Thymus (tissue), 11 donors: Measurements from ENCODE around the gene C2. TPM values are rescaled to one million over a fixed set of nuclear protein-coding genes. Genes with fewer than 3 reads are reported as not detected.
"Not testable (repeated sequence)": the region's sequence is repeated elsewhere in the genome, so short reads cannot be mapped to it uniquely, and the experiment has no call there.

ENCODE experiments used
- DNase-seq, 9 donors: peaks; one replicate each; pipeline ENCODE4 v3.0.0-alpha.2; 2013; ENCODE audit warnings: low spot score in 9 of 9, low read depth in 6 of 9, missing footprints in 1 of 9
- H3K27ac ChIP-seq, 2 donors: one replicate each; pipeline ENCODE4 v1.5.1; 2013; ENCODE audit warnings: control low read depth in 1 of 2, low read depth in 1 of 2, low read length in 1 of 2, mild to moderate bottlenecking in 1 of 2, moderate library complexity in 1 of 2
- H3K27me3 ChIP-seq, 2 donors: one replicate each; pipeline ENCODE4 v1.5.1; 2013; ENCODE audit warnings: low read length in 1 of 2; ENCODE audit not compliant: control insufficient read depth in 2 of 2, insufficient read depth in 1 of 2
- H3K36me3 ChIP-seq, 2 donors: one replicate each; pipeline ENCODE4 v1.5.1; 2013; ENCODE audit warnings: low read length in 1 of 2, mild to moderate bottlenecking in 1 of 2, moderate library complexity in 1 of 2; ENCODE audit not compliant: control insufficient read depth in 2 of 2, insufficient read depth in 2 of 2
- H3K4me1 ChIP-seq, 2 donors: one replicate each; pipeline ENCODE4 v1.5.1; 2013; ENCODE audit warnings: low read length in 2 of 2; ENCODE audit not compliant: control insufficient read depth in 2 of 2, insufficient read depth in 2 of 2
- H3K4me3 ChIP-seq, 2 donors: one replicate each; pipeline ENCODE4 v1.5.1; 2013; ENCODE audit warnings: low read length in 2 of 2, control low read depth in 1 of 2, mild to moderate bottlenecking in 1 of 2
- H3K9me3 ChIP-seq, 2 donors: one replicate each; pipeline ENCODE4 v1.5.1; 2013; ENCODE audit warnings: low read length in 1 of 2, mild to moderate bottlenecking in 1 of 2; ENCODE audit not compliant: control insufficient read depth in 2 of 2, insufficient read depth in 1 of 2
- WGBS: extraction: QIAGEN DNeasy Blood & Tissue Kit; methylation state at CpG from one replicate; pipeline ENCODE4 v1.1.7; 2013; 5-methylcytosine and 5-hydroxymethylcytosine counted together
- polyA plus RNA-seq: library from polyadenylated mRNA; stranded (reverse); fragments of 200-250 nt; gene quantifications from one replicate; pipeline ENCODE4 v1.2.3, GENCODE V29; 2013
- total RNA-seq: library from RNA; stranded (reverse); fragments of 120-200 nt; gene quantifications from one replicate; pipeline ENCODE4 v1.2.4, GENCODE V29; 2013
- donor health status: healthy.

Gene C2
- total and polyA plus RNA-seq, 2 donors: 9.0 to 10.3 TPM

- no peak overlapping the region for H3K27ac ChIP-seq
- DNase-seq: no peak
- 90% methylated on average over 1 of the region's 1 CpG for WGBS
Measured at GRCh38 chr6:31930962-31931361, 3.4 kb downstream of the C2 start.

GRCh38 chr6:31932137-31932536 is 4.6 kb downstream of the C2 start:
- WGBS: over 99% methylated on average over 25 of the region's 32 CpGs
- H3K27ac ChIP-seq, DNase-seq, H3K9me3 ChIP-seq, H3K4me1 ChIP-seq, H3K27me3 ChIP-seq, H3K36me3 ChIP-seq, H3K4me3 ChIP-seq: not testable (repeated sequence)

More at GRCh38 chr6:31930962-31931361, 3.4 kb downstream of the C2 start:
- no peak overlapping the region for H3K4me3 ChIP-seq
- H3K9me3 ChIP-seq: no peaks in the 10 kb centered on the region
- H3K36me3 ChIP-seq: no peaks in the 10 kb centered on the region
- peaks cover 2 to 7% of the 10 kb centered on the region in 2 donors for H3K27me3 ChIP-seq
- H3K4me1 ChIP-seq: no peaks in the 10 kb centered on the region

GRCh38 chr6:31933537-31933936 is 6.0 kb downstream of the C2 start:
- no peaks in the 10 kb centered on the region for H3K9me3 ChIP-seq
- H3K36me3 ChIP-seq: no peaks in the 10 kb centered on the region
- WGBS: 94% methylated on average over 19 of the region's 19 CpGs
- H3K27ac ChIP-seq: no peak overlapping the region
- H3K27me3 ChIP-seq: no peaks in the 10 kb centered on the region
- H3K4me1 ChIP-seq: no peaks in the 10 kb centered on the region
- no peak overlapping the region for H3K4me3 ChIP-seq
- DNase-seq: no peak

- H3K36me3 ChIP-seq: no peaks in the 10 kb centered on the region
- H3K27ac ChIP-seq: no peak overlapping the region
- no peaks in the 10 kb centered on the region for H3K4me1 ChIP-seq
- no peak overlapping the region for H3K4me3 ChIP-seq
- WGBS: 90% methylated on average over 3 of the region's 3 CpGs
- no peak for DNase-seq
- H3K9me3 ChIP-seq: no peaks in the 10 kb centered on the region
- H3K27me3 ChIP-seq: no peaks in the 10 kb centered on the region
Measured at GRCh38 chr6:31935021-31935420, 7.5 kb downstream of the C2 start.

GRCh38 chr6:31935823-31936222 is 8.3 kb downstream of the C2 start:
- no peaks in the 10 kb centered on the region for H3K36me3 ChIP-seq

GRCh38 chr6:31940256-31940664 is 12.7 kb downstream of the C2 start:
- H3K9me3 ChIP-seq: no peaks in the 10 kb centered on the region
- 21% methylated on average over 6 of the region's 6 CpGs for whole genome bisulfite sequencing
- peaks cover 0 to 9% of the 10 kb centered on the region in 2 donors for H3K4me1 ChIP-seq
- no peak overlapping the region for H3K27ac ChIP-seq
- peaks cover 0 to 22% of the 10 kb centered on the region in 2 donors for H3K27me3 ChIP-seq
- no peaks in the 10 kb centered on the region for H3K36me3 ChIP-seq
- H3K4me3 ChIP-seq: no peak overlapping the region
- DNase-seq: no peak

More at GRCh38 chr6:31935823-31936222, 8.3 kb downstream of the C2 start:
- WGBS: 93% methylated on average over 9 of the region's 9 CpGs
- Histone ChIP-seq H3K27ac (no peak overlapping the region), H3K9me3 (no peaks in the 10 kb centered on the region), H3K4me1 (peaks cover 0 to 2% of the 10 kb centered on the region in 2 donors), H3K4me3 (no peak overlapping the region), H3K27me3 (no peaks in the 10 kb centered on the region)
- DNase-seq: no peak

GRCh38 chr6:31943742-31944141 is 16.2 kb downstream of the C2 start:
- Histone ChIP-seq H3K4me1 (peaks cover 0 to 20% of the 10 kb centered on the region in 2 donors), H3K27ac (no peak overlapping the region), H3K27me3 (peaks cover 0 to 39% of the 10 kb centered on the region in 2 donors), H3K4me3 (no peak overlapping the region), H3K36me3 (no peaks in the 10 kb centered on the region), H3K9me3 (no peaks in the 10 kb centered on the region)
- DNase-seq: no peak
- 91% methylated on average over 3 of the region's 3 CpGs for WGBS

- 94% methylated on average over 9 of the region's 9 CpGs for WGBS
- Histone ChIP-seq H3K36me3 (no peaks in the 10 kb centered on the region), H3K9me3 (no peaks in the 10 kb centered on the region), H3K27ac (peak overlapping the region; percentile 34 to 56), H3K4me3 (no peak overlapping the region), H3K27me3 (peaks cover 0 to 39% of the 10 kb centered on the region in 2 donors), H3K4me1 (peaks cover 0 to 20% of the 10 kb centered on the region in 2 donors)
- DNase-seq: no peak
Measured at GRCh38 chr6:31945154-31945506, 17.6 kb downstream of the C2 start.

GRCh38 chr6:31945507-31946369 is 18.2 kb downstream of the C2 start, which contains the start of gene CFB:
CFB (plus strand) TSS chr6:31946095; CDS start chr6:31946222, 127 bp downstream.
- Histone ChIP-seq H3K4me3 (peak within 1 kb of the TSS in 1 of 2 donors; percentile 5), H3K4me1 (peaks cover 0 to 18% of the 10 kb centered on the region in 2 donors), H3K36me3 (peaks cover 0 to under 1% of the 10 kb centered on the region in 2 donors), H3K27me3 (peaks cover 0 to 39% of the 10 kb centered on the region in 2 donors), H3K9me3 (no peaks in the 10 kb centered on the region), H3K27ac (peak within 1 kb of the TSS; percentile 71 to 79)
- WGBS: 70% methylated on average over 11 of the region's 11 CpGs
- peak in 1 of 9 donors; percentile 24 for DNase-seq
